ENCODE results near the gene VWC2L. TPM values are rescaled to one million over a fixed set of nuclear protein-coding genes. Genes with fewer than 3 reads are reported as not detected.

VWC2L gene
- total and polyA plus RNA-seq, 2 experiments from 2014 or later, result not detected

DNA sequence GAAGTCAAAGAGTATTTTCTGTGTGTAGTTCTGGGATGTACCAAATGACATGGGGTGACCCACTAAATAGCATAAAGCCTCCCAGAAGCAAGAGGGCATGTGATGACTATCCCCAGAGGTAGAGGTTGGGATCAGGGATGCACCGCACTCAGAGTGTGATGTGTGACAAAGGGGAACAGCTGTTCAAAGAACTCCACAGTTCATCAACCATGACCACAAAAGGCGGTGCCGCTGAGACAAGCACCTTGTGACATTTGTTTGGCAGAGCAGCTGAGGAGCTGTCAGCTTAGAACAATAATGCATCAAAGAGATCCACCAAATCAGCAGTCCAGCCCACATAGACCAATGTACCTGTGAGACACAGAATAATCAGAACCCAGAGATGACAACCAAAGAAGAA lies 81.3 kb downstream of the VWC2L start:
- H4K20me1 ChIP-seq (replicated peaks; ENCODE audit: insufficient read depth), result no peaks in the 10 kb centered on the region
- ATAC-seq (no peak), DNase-seq (ENCODE audit: low spot score) (no peak)
- Mint-ChIP-seq H3K4me3 (no peak overlapping the region), H3K27me3 (ENCODE audit: insufficient read depth, low read depth, poor library complexity) (peaks cover 6% of the 10 kb centered on the region), H3K4me1 (no peaks in the 10 kb centered on the region), H3K36me3 (ENCODE audit: low read depth) (no peaks in the 10 kb centered on the region; the same call in 2 of the 3 replicates), H3K27ac (no peak overlapping the region), H3K9me3 (peaks cover 6% of the 10 kb centered on the region; the same call in 1 of the 3 replicates)
- H3F3A ChIP-seq (replicated peaks; ENCODE audit: low read depth), result no peaks in the 10 kb centered on the region
- H3K9me2 ChIP-seq (ENCODE audit: insufficient read depth), result peaks cover 12% of the 10 kb centered on the region
- H3K4me2 ChIP-seq, result no peak overlapping the region
- H3K79me2 ChIP-seq (replicated peaks; ENCODE audit: insufficient read depth), result no peaks in the 10 kb centered on the region
- no peak overlapping the region for H3K4me3 ChIP-seq
- no peaks in the 10 kb centered on the region for H3K36me3 ChIP-seq (ENCODE audit: insufficient read depth)
- H3K27me3 ChIP-seq (ENCODE audit: insufficient read depth), result no peaks in the 10 kb centered on the region
- no peak overlapping the region for H2AFZ ChIP-seq
- TF ChIP-seq EZH2phosphoT487 (IDR thresholded peaks at IDR 0.05; ENCODE audit: unreplicated experiment) (no peak), STAT1 (IDR thresholded peaks at IDR 0.05; ENCODE audit: unreplicated experiment) (no peak), NANOG (IDR thresholded peaks at IDR 0.05; ENCODE audit: borderline replicate concordance) (no peak), POLR2AphosphoS5 (IDR thresholded peaks at IDR 0.05; ENCODE audit: low read depth) (no peak), JUNB (IDR thresholded peaks at IDR 0.05; ENCODE audit: unreplicated experiment) (no peak)
- TF ChIP-seq, protein P1, sequence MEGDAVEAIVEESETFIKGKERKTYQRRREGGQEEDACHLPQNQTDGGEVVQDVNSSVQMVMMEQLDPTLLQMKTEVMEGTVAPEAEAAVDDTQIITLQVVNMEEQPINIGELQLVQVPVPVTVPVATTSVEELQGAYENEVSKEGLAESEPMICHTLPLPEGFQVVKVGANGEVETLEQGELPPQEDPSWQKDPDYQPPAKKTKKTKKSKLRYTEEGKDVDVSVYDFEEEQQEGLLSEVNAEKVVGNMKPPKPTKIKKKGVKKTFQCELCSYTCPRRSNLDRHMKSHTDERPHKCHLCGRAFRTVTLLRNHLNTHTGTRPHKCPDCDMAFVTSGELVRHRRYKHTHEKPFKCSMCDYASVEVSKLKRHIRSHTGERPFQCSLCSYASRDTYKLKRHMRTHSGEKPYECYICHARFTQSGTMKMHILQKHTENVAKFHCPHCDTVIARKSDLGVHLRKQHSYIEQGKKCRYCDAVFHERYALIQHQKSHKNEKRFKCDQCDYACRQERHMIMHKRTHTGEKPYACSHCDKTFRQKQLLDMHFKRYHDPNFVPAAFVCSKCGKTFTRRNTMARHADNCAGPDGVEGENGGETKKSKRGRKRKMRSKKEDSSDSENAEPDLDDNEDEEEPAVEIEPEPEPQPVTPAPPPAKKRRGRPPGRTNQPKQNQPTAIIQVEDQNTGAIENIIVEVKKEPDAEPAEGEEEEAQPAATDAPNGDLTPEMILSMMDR (conservative IDR thresholded peaks at IDR 0.05; ENCODE audit: low read depth in 2 of 2), result no peak
- TF ChIP-seq, protein P2, sequence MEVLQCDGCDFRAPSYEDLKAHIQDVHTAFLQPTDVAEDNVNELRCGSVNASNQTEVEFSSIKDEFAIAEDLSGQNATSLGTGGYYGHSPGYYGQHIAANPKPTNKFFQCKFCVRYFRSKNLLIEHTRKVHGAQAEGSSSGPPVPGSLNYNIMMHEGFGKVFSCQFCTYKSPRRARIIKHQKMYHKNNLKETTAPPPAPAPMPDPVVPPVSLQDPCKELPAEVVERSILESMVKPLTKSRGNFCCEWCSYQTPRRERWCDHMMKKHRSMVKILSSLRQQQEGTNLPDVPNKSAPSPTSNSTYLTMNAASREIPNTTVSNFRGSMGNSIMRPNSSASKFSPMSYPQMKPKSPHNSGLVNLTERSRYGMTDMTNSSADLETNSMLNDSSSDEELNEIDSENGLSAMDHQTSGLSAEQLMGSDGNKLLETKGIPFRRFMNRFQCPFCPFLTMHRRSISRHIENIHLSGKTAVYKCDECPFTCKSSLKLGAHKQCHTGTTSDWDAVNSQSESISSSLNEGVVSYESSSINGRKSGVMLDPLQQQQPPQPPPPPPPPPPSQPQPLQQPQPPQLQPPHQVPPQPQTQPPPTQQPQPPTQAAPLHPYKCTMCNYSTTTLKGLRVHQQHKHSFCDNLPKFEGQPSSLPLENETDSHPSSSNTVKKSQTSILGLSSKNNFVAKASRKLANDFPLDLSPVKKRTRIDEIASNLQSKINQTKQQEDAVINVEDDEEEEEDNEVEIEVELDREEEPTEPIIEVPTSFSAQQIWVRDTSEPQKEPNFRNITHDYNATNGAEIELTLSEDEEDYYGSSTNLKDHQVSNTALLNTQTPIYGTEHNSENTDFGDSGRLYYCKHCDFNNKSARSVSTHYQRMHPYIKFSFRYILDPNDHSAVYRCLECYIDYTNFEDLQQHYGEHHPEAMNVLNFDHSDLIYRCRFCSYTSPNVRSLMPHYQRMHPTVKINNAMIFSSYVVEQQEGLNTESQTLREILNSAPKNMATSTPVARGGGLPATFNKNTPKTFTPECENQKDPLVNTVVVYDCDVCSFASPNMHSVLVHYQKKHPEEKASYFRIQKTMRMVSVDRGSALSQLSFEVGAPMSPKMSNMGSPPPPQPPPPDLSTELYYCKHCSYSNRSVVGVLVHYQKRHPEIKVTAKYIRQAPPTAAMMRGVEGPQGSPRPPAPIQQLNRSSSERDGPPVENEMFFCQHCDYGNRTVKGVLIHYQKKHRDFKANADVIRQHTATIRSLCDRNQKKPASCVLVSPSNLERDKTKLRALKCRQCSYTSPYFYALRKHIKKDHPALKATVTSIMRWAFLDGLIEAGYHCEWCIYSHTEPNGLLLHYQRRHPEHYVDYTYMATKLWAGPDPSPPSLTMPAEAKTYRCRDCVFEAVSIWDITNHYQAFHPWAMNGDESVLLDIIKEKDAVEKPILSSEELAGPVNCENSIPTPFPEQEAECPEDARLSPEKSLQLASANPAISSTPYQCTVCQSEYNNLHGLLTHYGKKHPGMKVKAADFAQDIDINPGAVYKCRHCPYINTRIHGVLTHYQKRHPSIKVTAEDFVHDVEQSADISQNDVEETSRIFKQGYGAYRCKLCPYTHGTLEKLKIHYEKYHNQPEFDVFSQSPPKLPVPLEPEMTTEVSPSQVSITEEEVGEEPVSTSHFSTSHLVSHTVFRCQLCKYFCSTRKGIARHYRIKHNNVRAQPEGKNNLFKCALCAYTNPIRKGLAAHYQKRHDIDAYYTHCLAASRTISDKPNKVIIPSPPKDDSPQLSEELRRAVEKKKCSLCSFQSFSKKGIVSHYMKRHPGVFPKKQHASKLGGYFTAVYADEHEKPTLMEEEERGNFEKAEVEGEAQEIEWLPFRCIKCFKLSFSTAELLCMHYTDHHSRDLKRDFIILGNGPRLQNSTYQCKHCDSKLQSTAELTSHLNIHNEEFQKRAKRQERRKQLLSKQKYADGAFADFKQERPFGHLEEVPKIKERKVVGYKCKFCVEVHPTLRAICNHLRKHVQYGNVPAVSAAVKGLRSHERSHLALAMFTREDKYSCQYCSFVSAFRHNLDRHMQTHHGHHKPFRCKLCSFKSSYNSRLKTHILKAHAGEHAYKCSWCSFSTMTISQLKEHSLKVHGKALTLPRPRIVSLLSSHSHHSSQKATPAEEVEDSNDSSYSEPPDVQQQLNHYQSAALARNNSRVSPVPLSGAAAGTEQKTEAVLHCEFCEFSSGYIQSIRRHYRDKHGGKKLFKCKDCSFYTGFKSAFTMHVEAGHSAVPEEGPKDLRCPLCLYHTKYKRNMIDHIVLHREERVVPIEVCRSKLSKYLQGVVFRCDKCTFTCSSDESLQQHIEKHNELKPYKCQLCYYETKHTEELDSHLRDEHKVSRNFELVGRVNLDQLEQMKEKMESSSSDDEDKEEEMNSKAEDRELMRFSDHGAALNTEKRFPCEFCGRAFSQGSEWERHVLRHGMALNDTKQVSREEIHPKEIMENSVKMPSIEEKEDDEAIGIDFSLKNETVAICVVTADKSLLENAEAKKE (CRISPR knock-in tag; IDR thresholded peaks at IDR 0.05), result no peak
- TF ChIP-seq, protein P3, sequence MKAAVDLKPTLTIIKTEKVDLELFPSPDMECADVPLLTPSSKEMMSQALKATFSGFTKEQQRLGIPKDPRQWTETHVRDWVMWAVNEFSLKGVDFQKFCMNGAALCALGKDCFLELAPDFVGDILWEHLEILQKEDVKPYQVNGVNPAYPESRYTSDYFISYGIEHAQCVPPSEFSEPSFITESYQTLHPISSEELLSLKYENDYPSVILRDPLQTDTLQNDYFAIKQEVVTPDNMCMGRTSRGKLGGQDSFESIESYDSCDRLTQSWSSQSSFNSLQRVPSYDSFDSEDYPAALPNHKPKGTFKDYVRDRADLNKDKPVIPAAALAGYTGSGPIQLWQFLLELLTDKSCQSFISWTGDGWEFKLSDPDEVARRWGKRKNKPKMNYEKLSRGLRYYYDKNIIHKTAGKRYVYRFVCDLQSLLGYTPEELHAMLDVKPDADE (IDR thresholded peaks at IDR 0.05), result no peak
- TF ChIP-seq, protein P4, sequence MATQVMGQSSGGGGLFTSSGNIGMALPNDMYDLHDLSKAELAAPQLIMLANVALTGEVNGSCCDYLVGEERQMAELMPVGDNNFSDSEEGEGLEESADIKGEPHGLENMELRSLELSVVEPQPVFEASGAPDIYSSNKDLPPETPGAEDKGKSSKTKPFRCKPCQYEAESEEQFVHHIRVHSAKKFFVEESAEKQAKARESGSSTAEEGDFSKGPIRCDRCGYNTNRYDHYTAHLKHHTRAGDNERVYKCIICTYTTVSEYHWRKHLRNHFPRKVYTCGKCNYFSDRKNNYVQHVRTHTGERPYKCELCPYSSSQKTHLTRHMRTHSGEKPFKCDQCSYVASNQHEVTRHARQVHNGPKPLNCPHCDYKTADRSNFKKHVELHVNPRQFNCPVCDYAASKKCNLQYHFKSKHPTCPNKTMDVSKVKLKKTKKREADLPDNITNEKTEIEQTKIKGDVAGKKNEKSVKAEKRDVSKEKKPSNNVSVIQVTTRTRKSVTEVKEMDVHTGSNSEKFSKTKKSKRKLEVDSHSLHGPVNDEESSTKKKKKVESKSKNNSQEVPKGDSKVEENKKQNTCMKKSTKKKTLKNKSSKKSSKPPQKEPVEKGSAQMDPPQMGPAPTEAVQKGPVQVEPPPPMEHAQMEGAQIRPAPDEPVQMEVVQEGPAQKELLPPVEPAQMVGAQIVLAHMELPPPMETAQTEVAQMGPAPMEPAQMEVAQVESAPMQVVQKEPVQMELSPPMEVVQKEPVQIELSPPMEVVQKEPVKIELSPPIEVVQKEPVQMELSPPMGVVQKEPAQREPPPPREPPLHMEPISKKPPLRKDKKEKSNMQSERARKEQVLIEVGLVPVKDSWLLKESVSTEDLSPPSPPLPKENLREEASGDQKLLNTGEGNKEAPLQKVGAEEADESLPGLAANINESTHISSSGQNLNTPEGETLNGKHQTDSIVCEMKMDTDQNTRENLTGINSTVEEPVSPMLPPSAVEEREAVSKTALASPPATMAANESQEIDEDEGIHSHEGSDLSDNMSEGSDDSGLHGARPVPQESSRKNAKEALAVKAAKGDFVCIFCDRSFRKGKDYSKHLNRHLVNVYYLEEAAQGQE (IDR thresholded peaks at IDR 0.05; ENCODE audit: unreplicated experiment), result no peak
- no peaks in the 10 kb centered on the region for H3K4me1 ChIP-seq (ENCODE audit: insufficient read depth)
- no peak overlapping the region for H3K27ac ChIP-seq (ENCODE audit: low read depth)

Data from GM23338 (cell line).